ENCODE data around the gene UBE2R2.
A peak's percentile ranks its signal among the peaks of the same experiment; 100 is the strongest.

The UBE2R2 gene

DNA sequence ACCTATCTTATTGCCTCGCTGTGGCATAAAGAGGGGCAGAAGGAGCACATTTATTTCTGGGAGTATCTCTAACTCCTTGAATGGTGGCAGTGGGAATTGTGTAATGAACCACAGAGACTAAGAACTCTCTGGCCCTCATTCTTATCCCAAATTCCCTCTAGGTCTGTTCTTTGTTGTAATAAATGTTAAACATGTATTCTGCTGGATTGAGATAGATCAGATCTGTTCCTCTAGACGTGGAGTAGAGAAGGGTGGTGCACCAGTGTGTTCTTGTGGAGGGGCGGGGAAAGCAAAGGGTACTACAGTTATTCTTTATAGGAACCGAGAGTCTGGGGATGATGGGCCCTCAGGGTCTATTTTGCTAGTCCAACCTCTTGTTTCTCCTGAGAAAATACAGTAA, 90.4 kb downstream of the UBE2R2 start:
- no peak overlapping the region for H3K4me2 ChIP-seq
- peaks cover 100% of the 10 kb centered on the region for H4K20me1 ChIP-seq
- H3K36me3 ChIP-seq: peaks cover 99% of the 10 kb centered on the region
- H3K27ac ChIP-seq: no peak overlapping the region
- TF ChIP-seq Cebpa-rat (IDR thresholded peaks at IDR 0.05): no peak
- H3K9ac ChIP-seq: no peak overlapping the region
- no peaks in the 10 kb centered on the region for H3K4me1 ChIP-seq
- H3K27me3 ChIP-seq: no peaks in the 10 kb centered on the region
- H3K4me3 ChIP-seq: no peak overlapping the region
- no peaks in the 10 kb centered on the region for H3K9me3 ChIP-seq

DNA sequence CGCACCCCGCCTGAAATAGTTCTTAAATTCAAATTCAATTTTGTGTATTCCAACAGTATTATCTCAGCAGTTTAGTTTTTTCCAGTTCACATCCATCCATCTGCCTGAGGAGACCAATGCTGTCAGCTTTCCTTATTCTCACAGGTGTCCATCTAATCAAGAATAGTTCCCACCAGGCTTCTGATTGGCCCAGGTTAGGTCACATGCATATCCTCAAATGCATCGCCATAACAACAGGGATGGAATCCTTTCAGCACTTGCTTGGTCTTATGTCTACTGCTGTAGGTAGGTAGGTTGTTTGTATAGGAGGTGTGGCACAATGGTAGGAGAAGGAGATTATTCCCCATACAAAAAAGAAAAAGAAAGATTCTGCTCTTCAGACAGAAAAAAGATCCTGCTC, 91.2 kb downstream of the UBE2R2 start:
- Histone ChIP-seq H3K27me3 (no peaks in the 10 kb centered on the region), H3K9me3 (no peaks in the 10 kb centered on the region), H3K4me2 (no peak overlapping the region), H3K27ac (no peak overlapping the region), H4K20me1 (peaks cover 98% of the 10 kb centered on the region), H3K9ac (no peak overlapping the region), H3K36me3 (peaks cover 99% of the 10 kb centered on the region), H3K4me1 (no peaks in the 10 kb centered on the region), H3K4me3 (no peak overlapping the region)
- TF ChIP-seq Cebpa-rat (IDR thresholded peaks at IDR 0.05): no peak

DNA sequence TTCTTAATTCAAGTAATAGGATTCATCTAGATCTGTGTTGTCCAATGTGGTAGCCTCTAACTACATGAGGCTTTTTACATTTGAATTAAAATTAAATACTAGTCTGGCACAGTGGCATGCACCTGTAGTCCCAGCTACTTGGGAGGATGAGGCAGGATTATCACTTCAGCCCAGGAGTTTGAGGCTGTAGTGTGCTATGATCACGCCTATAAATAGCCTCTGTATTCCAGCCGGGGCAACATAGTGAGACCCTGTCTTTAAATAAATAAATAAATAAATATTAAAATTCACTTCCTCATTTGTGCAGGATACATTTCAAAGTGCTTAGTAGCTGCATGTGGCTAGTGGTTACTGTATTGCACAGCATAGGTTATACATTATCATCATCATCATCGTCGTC, 91.8 kb downstream of the UBE2R2 start:
- no peaks in the 10 kb centered on the region for H3K9me3 ChIP-seq
- no peak overlapping the region for H3K9ac ChIP-seq
- H3K36me3 ChIP-seq: peaks cover 99% of the 10 kb centered on the region
- TF ChIP-seq Cebpa-rat (IDR thresholded peaks at IDR 0.05): no peak
- H4K20me1 ChIP-seq: peaks cover 98% of the 10 kb centered on the region
- H3K4me1 ChIP-seq: no peaks in the 10 kb centered on the region
- no peak overlapping the region for H3K27ac ChIP-seq
- no peak overlapping the region for H3K4me3 ChIP-seq
- H3K27me3 ChIP-seq: no peaks in the 10 kb centered on the region
- H3K4me2 ChIP-seq: no peak overlapping the region

DNA sequence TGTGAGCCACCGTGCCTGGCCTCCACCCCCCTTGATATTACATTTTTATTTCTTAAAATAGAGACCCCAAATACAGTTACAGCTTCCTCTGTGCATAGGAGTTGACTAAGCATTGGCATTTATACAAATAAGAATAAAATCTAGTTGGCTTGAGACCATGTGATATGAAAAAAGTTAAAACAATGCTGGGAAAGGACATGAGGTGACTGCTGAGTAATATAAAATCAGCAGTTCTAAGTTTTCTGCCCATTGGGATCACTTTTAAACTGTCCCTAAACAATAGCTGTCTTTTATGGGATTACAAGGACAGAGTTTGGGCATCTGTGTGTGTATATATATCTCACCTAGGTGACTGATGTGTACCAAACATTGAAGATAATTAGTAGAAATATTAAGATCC, 96.6 kb downstream of the UBE2R2 start:
- peaks cover 17% of the 10 kb centered on the region for H3K4me1 ChIP-seq
- no peak overlapping the region for H3K4me2 ChIP-seq
- no peaks in the 10 kb centered on the region for H3K27me3 ChIP-seq
- TF ChIP-seq Cebpa-rat (IDR thresholded peaks at IDR 0.05): no peak
- H3K9me3 ChIP-seq: no peaks in the 10 kb centered on the region
- no peak overlapping the region for H3K27ac ChIP-seq
- peaks cover 99% of the 10 kb centered on the region for H3K36me3 ChIP-seq
- H3K9ac ChIP-seq: no peak overlapping the region
- H3K4me3 ChIP-seq: no peak overlapping the region
- peaks cover 97% of the 10 kb centered on the region for H4K20me1 ChIP-seq

DNA sequence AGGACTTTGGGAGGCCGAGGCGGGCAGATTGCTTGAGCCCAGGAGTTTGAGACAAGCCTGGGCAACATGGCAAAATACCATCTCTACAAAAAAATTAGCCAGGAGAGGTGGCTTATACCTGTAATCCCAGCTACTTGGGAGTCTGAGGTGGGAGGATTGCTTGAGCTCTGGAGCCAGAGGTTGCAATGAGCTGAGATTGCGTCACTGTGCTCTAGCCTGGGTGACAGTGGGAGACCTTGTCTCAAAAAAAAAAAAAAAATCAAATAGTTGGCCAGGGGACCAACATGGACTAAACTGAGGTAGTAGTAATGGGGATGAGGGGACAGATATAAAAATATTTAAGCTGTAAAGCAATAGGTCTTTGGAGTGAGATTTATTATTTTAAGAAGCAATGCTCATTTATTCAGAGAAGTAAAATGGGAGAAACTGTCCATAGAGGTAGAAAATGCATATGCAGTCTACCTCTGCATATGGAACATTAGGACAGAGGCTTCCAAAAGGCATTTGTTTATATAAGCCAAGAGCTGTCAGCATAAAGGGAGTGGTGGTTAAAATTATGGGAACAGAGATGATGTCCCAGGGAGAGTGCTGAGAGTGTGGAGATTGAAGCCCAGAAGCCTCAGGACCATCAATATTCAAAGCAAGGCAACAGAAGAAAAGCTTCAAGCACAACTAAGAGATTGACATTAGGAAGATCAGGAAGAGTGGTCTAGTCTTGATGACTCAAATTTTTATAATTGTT, 98.1 kb downstream of the UBE2R2 start:
- H3K4me3 ChIP-seq: no peak overlapping the region
- H3K9me3 ChIP-seq: no peaks in the 10 kb centered on the region
- TF ChIP-seq Cebpa-rat (IDR thresholded peaks at IDR 0.05): no peak
- peaks cover 99% of the 10 kb centered on the region for H3K36me3 ChIP-seq
- no peaks in the 10 kb centered on the region for H3K27me3 ChIP-seq
- no peak overlapping the region for H3K27ac ChIP-seq
- no peak overlapping the region for H3K9ac ChIP-seq
- peaks cover 19% of the 10 kb centered on the region for H3K4me1 ChIP-seq
- H4K20me1 ChIP-seq: peaks cover 97% of the 10 kb centered on the region
- no peak overlapping the region for H3K4me2 ChIP-seq

DNA sequence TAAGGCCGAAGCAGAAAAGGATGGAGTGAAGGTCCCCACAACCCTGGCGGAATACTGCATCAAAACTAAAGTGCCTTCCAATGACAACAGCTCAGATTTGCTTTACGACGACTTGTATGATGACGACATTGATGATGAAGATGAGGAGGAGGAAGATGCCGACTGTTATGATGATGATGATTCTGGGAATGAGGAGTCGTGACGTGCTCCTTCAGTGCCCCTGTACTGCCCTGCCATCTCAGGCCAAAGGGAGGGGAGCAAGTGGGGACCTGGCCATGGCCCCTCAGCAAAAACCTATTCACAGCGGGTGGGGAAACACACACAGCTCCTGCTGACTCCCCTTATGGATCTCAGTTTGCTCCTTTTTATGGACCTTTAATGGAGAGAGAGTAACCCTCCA, 100.1 kb downstream of the UBE2R2 start:
- H3K27ac ChIP-seq: peak overlapping the region; percentile 3; the same call in 1 of the 2 replicates
- no peak overlapping the region for H3K9ac ChIP-seq
- H3K36me3 ChIP-seq: peaks cover 100% of the 10 kb centered on the region
- no peak for TF ChIP-seq Cebpa-rat (IDR thresholded peaks at IDR 0.05)
- H3K9me3 ChIP-seq: no peaks in the 10 kb centered on the region
- peaks cover 19% of the 10 kb centered on the region for H3K4me1 ChIP-seq
- no peaks in the 10 kb centered on the region for H3K27me3 ChIP-seq
- H3K4me3 ChIP-seq: no peak overlapping the region
- peaks cover 97% of the 10 kb centered on the region for H4K20me1 ChIP-seq
- no peak overlapping the region for H3K4me2 ChIP-seq

DNA sequence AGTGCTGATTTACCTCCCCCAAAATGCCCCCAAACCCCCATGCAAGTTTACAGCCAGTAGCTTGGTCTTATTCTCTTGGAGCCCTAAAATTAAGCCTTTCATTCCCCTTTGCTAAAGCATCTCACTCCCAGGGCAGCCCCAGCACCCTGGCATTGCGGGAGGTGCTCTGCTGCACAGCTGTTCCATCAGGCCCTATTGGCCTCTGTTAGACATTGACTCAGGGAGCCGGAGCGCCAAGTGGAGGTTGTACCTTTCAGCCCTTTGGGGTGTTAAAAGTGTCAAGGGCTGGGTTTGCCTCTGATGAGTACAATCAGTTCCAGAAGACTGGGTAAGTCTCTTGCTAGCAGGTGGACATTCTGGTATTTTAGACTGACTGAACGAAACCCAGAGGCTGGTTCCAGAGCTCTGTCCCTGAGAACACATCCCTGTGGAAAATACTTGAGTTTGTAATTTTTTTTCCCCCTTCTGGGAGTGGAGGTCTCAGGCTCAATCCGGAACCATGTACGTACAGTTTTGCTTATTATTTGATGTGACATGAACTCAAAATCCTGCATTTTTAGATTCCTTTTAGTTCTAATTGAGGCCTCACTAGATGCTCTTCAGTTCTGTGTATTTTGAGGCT, 102.4 kb downstream of the UBE2R2 start:
- H3K27ac ChIP-seq: 0 out of 2 replicates have a peak overlapping the region, but pooled peaks have one; percentile 0
- peaks cover 99% of the 10 kb centered on the region for H4K20me1 ChIP-seq
- no peak overlapping the region for H3K9ac ChIP-seq
- H3K4me2 ChIP-seq: no peak overlapping the region
- TF ChIP-seq Cebpa-rat (IDR thresholded peaks at IDR 0.05): no peak
- H3K4me3 ChIP-seq: no peak overlapping the region
- H3K9me3 ChIP-seq: no peaks in the 10 kb centered on the region
- peaks cover 100% of the 10 kb centered on the region for H3K36me3 ChIP-seq
- no peaks in the 10 kb centered on the region for H3K27me3 ChIP-seq
- H3K4me1 ChIP-seq: peaks cover 19% of the 10 kb centered on the region

DNA sequence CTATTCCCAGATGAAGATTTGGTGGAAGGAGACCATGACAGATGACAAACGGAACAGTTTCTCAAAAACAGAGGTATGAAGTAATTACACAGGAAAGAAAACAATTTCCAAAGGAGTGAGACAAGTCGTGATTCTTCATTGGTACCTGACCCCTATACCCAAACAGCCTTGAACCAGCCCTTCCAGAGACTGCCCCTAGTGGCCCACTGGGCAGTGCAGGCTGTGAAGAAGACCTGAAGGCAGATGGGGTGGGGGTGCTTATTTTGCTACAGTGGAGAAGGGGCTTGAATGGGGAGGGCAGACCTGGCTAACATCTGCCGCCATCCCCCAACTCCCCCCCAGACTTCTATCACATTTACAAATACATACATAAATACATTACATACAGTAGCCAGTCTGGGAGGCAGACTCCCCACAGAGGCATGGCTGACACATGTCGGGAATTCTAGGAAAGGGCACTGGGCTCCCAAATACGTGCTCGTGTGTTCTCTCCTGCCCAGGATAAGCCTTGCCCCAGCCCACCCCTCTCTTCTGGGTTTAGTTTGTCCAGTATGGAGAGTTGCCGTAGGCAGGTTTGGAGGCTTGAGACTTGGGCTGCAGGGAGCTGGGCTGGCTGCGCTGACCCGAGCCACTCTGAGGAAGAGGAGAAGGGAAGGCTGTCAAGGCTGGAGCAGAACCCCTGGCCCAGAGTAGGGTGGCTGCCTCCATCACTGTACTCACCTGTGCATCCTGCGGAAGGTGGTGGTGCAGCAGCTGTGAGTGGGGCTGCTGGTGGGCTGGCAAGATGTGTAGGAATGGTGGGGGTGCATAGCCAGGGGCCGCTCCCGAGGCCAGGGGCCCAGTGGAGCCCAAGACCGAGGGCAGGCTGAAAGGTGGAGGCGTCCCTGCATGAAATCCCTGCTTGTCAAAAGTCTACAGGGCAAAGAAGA, 105.3 kb downstream of the UBE2R2 start:
- Histone ChIP-seq H3K27me3 (no peaks in the 10 kb centered on the region), H4K20me1 (peaks cover 99% of the 10 kb centered on the region), H3K9me3 (no peaks in the 10 kb centered on the region), H3K36me3 (peaks cover 100% of the 10 kb centered on the region), H3K9ac (no peak overlapping the region), H3K4me2 (no peak overlapping the region), H3K4me3 (no peak overlapping the region), H3K4me1 (peaks cover 22% of the 10 kb centered on the region), H3K27ac (no peak overlapping the region)
- no peak for TF ChIP-seq Cebpa-rat (IDR thresholded peaks at IDR 0.05)

DNA sequence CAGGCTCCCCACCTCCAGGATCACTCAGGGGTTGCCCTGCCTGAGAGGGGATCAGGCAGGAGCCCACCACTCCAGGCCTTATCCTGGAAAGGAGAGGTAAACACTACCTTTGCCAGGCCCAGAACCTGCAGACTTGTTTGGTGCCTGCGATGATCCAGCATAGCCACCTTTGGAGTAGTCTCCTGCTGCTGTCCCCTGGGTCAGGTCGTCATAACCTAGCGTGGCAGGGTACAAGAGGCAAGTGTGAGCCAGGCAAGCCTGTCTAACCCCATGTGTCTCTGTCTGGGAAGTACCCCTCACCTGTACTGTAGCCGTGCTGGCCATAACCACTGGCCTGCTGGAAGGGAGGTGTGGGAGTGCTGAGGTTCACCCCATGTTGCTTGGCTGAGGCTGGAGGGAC, 106.1 kb downstream of the UBE2R2 start:
- no peaks in the 10 kb centered on the region for H3K27me3 ChIP-seq
- no peak overlapping the region for H3K4me2 ChIP-seq
- peaks cover 99% of the 10 kb centered on the region for H4K20me1 ChIP-seq
- H3K4me3 ChIP-seq: no peak overlapping the region
- H3K27ac ChIP-seq: no peak overlapping the region
- TF ChIP-seq Cebpa-rat (IDR thresholded peaks at IDR 0.05): no peak
- peaks cover 100% of the 10 kb centered on the region for H3K36me3 ChIP-seq
- peaks cover 14% of the 10 kb centered on the region for H3K4me1 ChIP-seq
- H3K9me3 ChIP-seq: no peaks in the 10 kb centered on the region
- no peak overlapping the region for H3K9ac ChIP-seq

Measured in BLaER1 (cell line).